ENCODE measurements around the gene SMYD3.
A peak's percentile ranks its signal among the peaks of the same experiment; 100 is the strongest.
"Not testable (repeated sequence)": the region's sequence is repeated elsewhere in the genome, so short reads cannot be mapped to it uniquely, and the experiment has no call there.

The SMYD3 gene

DNA sequence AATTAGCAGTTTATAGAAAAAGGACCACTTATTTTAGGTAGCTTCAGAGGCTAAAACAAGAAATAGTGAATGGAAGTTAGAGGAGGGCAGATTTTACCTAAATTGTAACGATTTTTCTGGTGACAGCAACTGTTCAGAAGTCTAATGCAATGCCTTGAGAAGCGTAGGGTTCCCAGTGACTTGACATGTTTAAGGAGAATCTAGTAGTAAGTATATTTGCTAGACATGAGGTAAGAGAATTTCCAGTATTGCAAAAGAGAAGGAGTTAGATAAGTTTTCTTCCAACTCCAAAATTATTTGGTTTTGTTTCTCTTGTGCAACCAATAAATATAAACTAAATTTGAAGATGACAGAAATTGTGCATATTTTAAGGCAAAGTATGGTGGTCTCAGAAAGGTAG is 140.0 kb downstream of the SMYD3 start:
- TF ChIP-seq CTCF (IDR thresholded peaks at IDR 0.05; ENCODE audit: insufficient read depth, missing control alignments) = no peak
- DNase-seq (ENCODE audit: insufficient read length, low spot score) (no peak), FAIRE-seq (no peak)

GRCh38 chr1:246365708-246366107 is 141.4 kb downstream of the SMYD3 start:
- DNase-seq (ENCODE audit: insufficient read length, low spot score) (no peak), FAIRE-seq (peak; percentile 38)
- no peak for TF ChIP-seq CTCF (IDR thresholded peaks at IDR 0.05; ENCODE audit: insufficient read depth, missing control alignments)

- no peak for TF ChIP-seq CTCF (IDR thresholded peaks at IDR 0.05; ENCODE audit: insufficient read depth, missing control alignments)
- DNase-seq (ENCODE audit: insufficient read length, low spot score) = no peak
- FAIRE-seq = no peak
These were observed 142.6 kb downstream of the SMYD3 start for GRCh38 chr1:246364415-246364941.

- FAIRE-seq; DNase-seq (ENCODE audit: insufficient read length, low spot score): not testable (repeated sequence)
These were observed 150.0 kb downstream of the SMYD3 start for GRCh38 chr1:246357014-246357598.

DNA sequence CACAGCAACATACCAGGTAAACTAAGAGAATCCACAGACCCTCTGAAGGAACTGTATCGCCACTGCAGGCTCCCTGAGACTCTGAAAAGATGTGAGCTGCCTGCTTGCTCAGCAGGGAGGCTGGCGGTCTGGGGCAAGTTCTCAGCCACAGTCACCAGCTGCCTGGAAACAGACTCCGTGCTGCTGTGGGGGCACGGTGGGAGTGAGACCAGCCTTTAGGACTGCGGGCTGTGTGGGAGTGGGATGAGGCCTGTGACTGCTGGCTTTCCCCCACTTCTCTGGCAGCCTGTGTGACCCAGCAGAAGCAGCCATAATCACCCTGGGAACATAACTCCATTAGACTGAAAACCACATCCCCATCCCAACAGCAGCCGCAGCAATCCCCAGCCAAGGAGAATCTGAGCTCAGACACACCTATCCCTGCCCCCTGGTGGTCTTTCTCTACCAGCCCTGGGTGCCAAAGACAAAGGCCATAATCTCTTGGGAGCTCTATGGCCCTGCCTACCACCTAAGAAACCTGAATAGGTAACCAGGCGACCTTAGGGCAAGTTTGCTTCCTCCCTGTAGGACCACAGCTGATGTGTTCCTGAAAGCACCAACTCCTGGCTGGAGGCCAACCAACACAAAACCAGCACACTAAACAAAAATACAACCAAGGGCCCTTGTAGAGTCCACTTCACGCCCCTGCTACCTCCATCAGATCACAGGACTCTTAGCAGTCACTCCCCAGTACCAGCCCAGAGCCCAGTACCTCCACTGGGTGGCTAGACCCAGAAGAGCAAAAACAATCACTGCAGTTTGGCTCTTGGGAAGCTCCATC is 151.5 kb downstream of the SMYD3 start:
- no peak for FAIRE-seq
- no peak for TF ChIP-seq CTCF (IDR thresholded peaks at IDR 0.05; ENCODE audit: insufficient read depth, missing control alignments)
- no peak for DNase-seq (ENCODE audit: insufficient read length, low spot score)

DNA sequence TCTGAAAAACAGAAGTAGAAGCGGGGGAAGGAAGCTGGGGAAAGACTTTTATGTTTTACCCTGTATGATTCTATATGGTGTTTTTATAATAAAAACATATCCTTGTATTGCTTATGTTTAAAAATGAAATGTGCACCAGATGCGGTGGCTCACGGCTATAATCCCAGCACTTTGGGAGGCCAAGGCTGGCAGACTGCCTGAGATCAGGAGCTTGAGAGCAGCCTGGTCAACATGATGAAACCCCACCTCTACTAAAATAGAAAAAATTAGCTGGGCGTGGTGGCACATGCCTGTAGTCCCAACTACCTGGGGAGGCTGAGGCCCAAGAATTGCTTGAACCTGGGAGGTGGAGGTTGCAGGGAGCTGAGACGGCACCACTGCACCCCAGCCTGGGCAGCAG is 155.4 kb downstream of the SMYD3 start:
- FAIRE-seq = no peak

DNA sequence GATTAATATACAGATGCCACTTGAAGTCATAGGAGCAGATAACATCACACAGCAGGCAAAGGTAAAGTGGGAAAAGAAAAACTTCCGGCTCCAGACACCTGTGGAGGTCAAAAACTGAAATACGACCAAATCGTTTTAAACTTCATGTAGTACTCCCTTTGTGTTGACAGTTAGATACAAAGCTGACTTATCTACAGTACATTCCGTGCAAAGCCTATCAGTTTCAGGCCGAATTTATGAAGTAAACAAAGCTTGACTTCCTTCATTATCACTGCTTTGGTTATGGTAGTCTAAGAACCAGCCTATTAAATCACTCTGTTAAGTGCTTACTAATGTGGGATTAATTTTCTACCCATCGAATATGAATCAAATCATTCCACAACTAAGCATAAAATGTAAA is 156.3 kb downstream of the SMYD3 start:
- FAIRE-seq (no peak), DNase-seq (ENCODE audit: insufficient read length, low spot score) (no peak)
- TF ChIP-seq CTCF (IDR thresholded peaks at IDR 0.05; ENCODE audit: insufficient read depth, missing control alignments) = no peak

More for the DNA sequence above, 155.4 kb downstream of the SMYD3 start:
- DNase-seq (ENCODE audit: insufficient read length, low spot score) = no peak
- TF ChIP-seq CTCF (IDR thresholded peaks at IDR 0.05; ENCODE audit: insufficient read depth, missing control alignments) = no peak
